Activated CD8-positive, alpha-beta T cell treated with anti-CD3 and anti-CD28 coated beads, Interleukin-2, amount 10 ng/mL, durations not matched to agents 7 days and 5 days (primary cell): ENCODE data around the gene SMIM26. TPM values are rescaled to one million over a fixed set of nuclear protein-coding genes. Genes with fewer than 3 reads are reported as not detected.

ENCODE experiments used
- total RNA-seq, 2 experiments: library from RNA; stranded (reverse); gene quantifications; one replicate each; pipeline ENCODE4 v1.2.3, GENCODE V29; 2021

The SMIM26 gene
- total RNA-seq, 2 experiments from 2014 or later, result 41.9 to 51.0 TPM

Other genes with a start within 250 kb of the SMIM26 start
- gene DZANK1, start 100.4 kb upstream of the SMIM26 start, total RNA-seq, result 1 to 10 TPM; 1.4 to 1.6 TPM
- 1 to 10 TPM; 8.3 to 8.4 TPM for gene POLR3F, start 100.0 kb upstream of the SMIM26 start, total RNA-seq
- gene RBBP9, start 70.2 kb upstream of the SMIM26 start, total RNA-seq, result 10 to 100 TPM; 10.6 to 10.8 TPM
- gene SEC23B, start 59.5 kb upstream of the SMIM26 start, total RNA-seq, result 10 to 100 TPM; 59.6 to 63.9 TPM
- gene DTD1, start 20.6 kb downstream of the SMIM26 start, total RNA-seq, result 10 to 100 TPM; 25.9 to 28.5 TPM
- gene SCP2D1, start 246.4 kb downstream of the SMIM26 start, total RNA-seq, result not detected